HG03108 (cell line): ENCODE results near the gene SPRR1B.
"Not testable (repeated sequence)": the region's sequence is repeated elsewhere in the genome, so short reads cannot be mapped to it uniquely, and the experiment has no call there.

Experiments
- ATAC-seq: cut with Tn5 transposase; IDR thresholded peaks from one replicate; pipeline ENCODE4 v1.9.1; 2021; ENCODE audit warnings: moderate library complexity; ENCODE audit not compliant: unreplicated experiment

SPRR1B gene

GRCh38 chr1:153035211-153035610 is 4.2 kb downstream of the SPRR1B start:
- no peak for ATAC-seq

- no peak for ATAC-seq
Observed at GRCh38 chr1:153040950-153041631, 10.1 kb downstream of the SPRR1B start, which contains the start of gene SPRR2D. TSS of gene SPRR2D (minus strand) at chr1:153041120. CDS start at chr1:153040346, 774 bp downstream.

GRCh38 chr1:153049211-153049610 is 18.2 kb downstream of the SPRR1B start:
- ATAC-seq: no peak

- not testable (repeated sequence) for ATAC-seq
Observed at GRCh38 chr1:153056111-153056510, 25.1 kb downstream of the SPRR1B start.

- no peak for ATAC-seq
Observed at GRCh38 chr1:153057375-153057774, 26.4 kb downstream of the SPRR1B start, which contains the start of gene SPRR2A. TSS of gene SPRR2A (minus strand) at chr1:153057512. CDS start at chr1:153056735, 777 bp downstream.

GRCh38 chr1:153058154-153058553 is 27.2 kb downstream of the SPRR1B start:
- ATAC-seq: no peak

GRCh38 chr1:153058826-153059784 is 28.1 kb downstream of the SPRR1B start:
- ATAC-seq: no peak

GRCh38 chr1:153070243-153070642 is 39.2 kb downstream of the SPRR1B start:
- no peak for ATAC-seq

- ATAC-seq: no peak
Observed at GRCh38 chr1:153071511-153071910, 40.5 kb downstream of the SPRR1B start, which contains the start of gene SPRR2B. TSS of gene SPRR2B (minus strand) at chr1:153071611. CDS start at chr1:153070839, 772 bp downstream.

GRCh38 chr1:153072806-153073726 is 42.1 kb downstream of the SPRR1B start:
- ATAC-seq: no peak

GRCh38 chr1:153081736-153082135 is 50.7 kb downstream of the SPRR1B start:
- no peak for ATAC-seq
